Central memory CD8-positive, alpha-beta T cell (primary cell): ENCODE results near the gene RIPK3.
A peak's percentile ranks its signal among the peaks of the same experiment; 100 is the strongest.

Experiments
- ATAC-seq: fragments of 150-1000 bp; cut with Tn5 transposase; replicated peaks from 2 replicates; pipeline ENCODE4 v1.10.0; 2022; ENCODE audit warnings: mild to moderate bottlenecking, moderate FRiP score, moderate number of reproducible peaks; ENCODE audit not compliant: poor library complexity, severe bottlenecking; ENCODE audit errors: extremely low read depth
- DNase-seq, 2 donors: peaks; one replicate each; pipeline ENCODE4 v3.0.0; 2021; ENCODE audit warnings: low spot score in 2 of 2
- H3K27ac Mint-ChIP-seq: one replicate; pipeline ENCODE4 v1.8.0; 2022; ENCODE audit warnings: low read depth, mild to moderate bottlenecking, moderate library complexity, mixed read lengths
- H3K27me3 Mint-ChIP-seq: one replicate; pipeline ENCODE4 v1.8.0; 2022; ENCODE audit warnings: mixed read lengths
- H3K36me3 Mint-ChIP-seq: one replicate; pipeline ENCODE4 v1.8.0; 2022; ENCODE audit warnings: mild to moderate bottlenecking, moderate library complexity, mixed read lengths; ENCODE audit not compliant: insufficient read depth
- H3K4me1 Mint-ChIP-seq: one replicate; pipeline ENCODE4 v1.8.0; 2022; ENCODE audit warnings: mixed read lengths
- H3K4me3 Mint-ChIP-seq: one replicate; pipeline ENCODE4 v1.8.0; 2022; ENCODE audit warnings: mild to moderate bottlenecking, moderate library complexity, mixed read lengths
- H3K9me3 Mint-ChIP-seq: one replicate; pipeline ENCODE4 v1.8.0; 2022; ENCODE audit warnings: mixed read lengths

Gene RIPK3

GRCh38 chr14:24310265-24310645 is 29.5 kb downstream of the RIPK3 start:
- H3K4me3 Mint-ChIP-seq: peak overlapping the region; percentile 76
- H3K4me1 Mint-ChIP-seq: peaks cover 74% of the 10 kb centered on the region
- no peaks in the 10 kb centered on the region for H3K27me3 Mint-ChIP-seq
- DNase-seq (no peak), ATAC-seq (no peak)
- no peaks in the 10 kb centered on the region for H3K9me3 Mint-ChIP-seq
- H3K36me3 Mint-ChIP-seq: peaks cover 21% of the 10 kb centered on the region
- H3K27ac Mint-ChIP-seq: peak overlapping the region; percentile 90

DNA sequence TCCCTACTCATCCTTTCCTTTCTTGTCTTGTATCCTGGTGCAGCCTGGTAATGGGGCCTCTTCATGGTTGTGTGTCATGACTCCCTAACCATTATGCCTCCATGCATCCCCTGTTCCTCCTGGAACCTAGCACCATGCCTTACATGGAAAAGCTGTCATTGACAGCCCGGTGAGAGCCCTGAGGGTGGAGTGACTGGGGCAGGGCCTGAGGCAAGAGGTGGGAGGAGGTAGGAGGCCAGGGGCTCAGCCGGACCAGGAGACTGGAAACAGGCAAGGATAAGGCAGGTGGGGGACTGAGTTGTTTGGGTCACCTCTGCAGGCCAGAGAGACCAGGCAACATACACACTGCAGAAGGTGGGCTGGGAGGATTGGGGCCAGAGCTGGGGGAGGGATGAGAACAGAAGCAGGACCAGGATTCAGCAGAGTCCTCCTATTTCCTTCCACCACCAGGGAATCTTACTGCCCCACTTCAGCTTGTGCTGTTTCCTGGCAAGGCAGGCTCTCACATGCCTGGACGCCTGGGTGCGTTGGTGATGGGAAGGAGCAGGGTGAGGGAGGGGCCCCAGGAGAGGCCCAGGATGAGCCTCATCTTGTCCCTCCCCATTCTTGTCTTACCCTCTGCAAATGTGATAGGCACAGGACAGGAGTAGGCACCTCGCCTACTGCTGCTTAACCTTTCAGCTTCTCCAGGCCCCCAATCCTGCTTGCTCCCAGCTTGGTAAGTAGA is 30.1 kb downstream of the RIPK3 start, which contains the start of gene LTB4R2:
Gene LTB4R2 (plus strand): TSS at position 603 of the 727 bp plus-strand sequence. CDS start 525 bp downstream, outside the sequence.
- Mint-ChIP-seq H3K27ac (peak within 1 kb of the TSS; percentile 90), H3K9me3 (no peaks in the 10 kb centered on the region), H3K4me3 (peak within 1 kb of the TSS; percentile 76), H3K36me3 (peaks cover 27% of the 10 kb centered on the region), H3K27me3 (no peaks in the 10 kb centered on the region), H3K4me1 (peaks cover 74% of the 10 kb centered on the region)
- DNase-seq (no peak), ATAC-seq (no peak)

DNA sequence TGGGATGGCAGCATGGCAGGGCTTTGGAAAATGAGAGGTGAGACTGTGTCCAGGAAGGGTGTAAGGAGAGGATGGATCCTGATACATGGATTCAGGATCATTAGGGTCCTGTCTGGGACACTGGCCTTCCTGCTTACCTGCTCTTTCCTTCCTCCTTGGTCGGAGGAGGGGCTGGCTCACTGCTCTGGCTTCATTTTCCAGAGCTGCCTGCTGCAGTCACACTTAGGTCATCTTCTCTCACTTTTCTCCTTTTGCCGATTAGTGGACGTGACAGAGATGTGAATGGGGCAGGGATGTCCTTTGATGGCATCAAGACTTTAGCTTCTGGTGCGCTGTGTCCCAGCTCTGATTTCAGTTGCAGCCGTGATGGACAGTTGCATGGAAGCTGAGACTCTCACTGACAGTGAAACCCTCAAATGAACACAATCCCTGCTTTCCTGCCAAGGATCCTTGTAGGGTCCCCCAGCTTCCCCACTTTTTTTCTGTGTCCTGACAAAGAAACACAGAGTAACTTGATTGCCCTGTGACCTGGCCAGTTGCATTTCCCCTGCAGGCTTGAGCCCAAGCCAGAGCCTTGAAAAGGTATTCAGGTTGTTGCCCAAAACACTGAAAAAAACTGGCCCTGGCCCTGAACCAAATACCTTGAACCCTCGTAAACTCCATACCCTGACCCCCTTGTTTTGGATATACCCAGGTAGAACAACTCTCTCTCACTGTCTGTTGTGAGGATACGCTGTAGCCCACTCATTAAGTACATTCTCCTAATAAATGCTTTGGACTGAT is 31.3 kb downstream of the RIPK3 start:
- ATAC-seq (no peak), DNase-seq (no peak)
- no peak overlapping the region for H3K4me3 Mint-ChIP-seq
- peaks cover 63% of the 10 kb centered on the region for H3K4me1 Mint-ChIP-seq
- peaks cover 33% of the 10 kb centered on the region for H3K36me3 Mint-ChIP-seq
- H3K27ac Mint-ChIP-seq: peak overlapping the region; percentile 90
- no peaks in the 10 kb centered on the region for H3K9me3 Mint-ChIP-seq
- no peaks in the 10 kb centered on the region for H3K27me3 Mint-ChIP-seq

DNA sequence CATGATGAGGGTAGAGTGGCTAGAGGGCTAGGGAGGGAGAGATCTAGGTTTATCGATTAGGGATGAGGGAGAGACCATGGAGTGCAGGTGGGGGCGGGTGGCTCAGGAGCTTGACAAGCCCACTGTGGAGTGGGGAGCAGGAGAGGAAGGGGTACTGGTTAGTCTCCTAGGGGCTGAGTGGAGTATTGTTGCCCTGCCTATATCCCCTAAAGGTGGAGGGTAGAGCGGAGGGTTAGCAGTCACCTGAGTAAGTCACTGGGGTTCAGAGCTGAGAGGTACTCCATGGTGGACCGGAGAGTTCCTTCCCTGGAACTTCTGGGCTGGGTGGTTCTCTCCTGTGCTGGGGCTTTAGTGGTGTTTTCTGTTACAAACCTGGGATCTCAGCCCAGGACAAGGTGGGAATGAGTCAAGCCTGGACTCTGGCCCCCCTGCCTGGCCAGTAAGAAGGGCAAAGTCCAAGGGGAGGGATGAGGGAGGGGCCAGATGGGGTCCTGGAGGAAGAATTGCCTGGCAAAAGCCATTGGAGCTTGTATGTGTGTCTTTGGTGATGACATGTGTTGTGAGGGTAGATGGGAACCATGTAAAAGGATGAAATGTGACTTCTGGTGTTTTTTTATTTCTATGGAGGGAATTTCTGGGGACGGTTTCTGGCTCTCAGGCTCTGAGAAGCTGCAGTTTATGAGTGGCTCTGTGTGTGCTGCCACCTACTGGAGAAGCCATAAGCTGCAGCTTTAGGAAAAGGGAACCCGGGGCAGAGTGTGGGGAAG is 32.0 kb downstream of the RIPK3 start, which contains the start of gene CIDEB:
Gene CIDEB (minus strand): TSS at position 403 of the 767 bp plus-strand sequence. CDS start 119 bp downstream, at position 284.
- Mint-ChIP-seq H3K27ac (peak within 1 kb of the TSS; percentile 24), H3K4me3 (no peak within 1 kb of the TSS), H3K36me3 (peaks cover 39% of the 10 kb centered on the region), H3K27me3 (no peaks in the 10 kb centered on the region), H3K9me3 (no peaks in the 10 kb centered on the region), H3K4me1 (peaks cover 56% of the 10 kb centered on the region)
- no peak for ATAC-seq
- DNase-seq: peak; percentile 33 to 40

GRCh38 chr14:24307156-24307574 is 32.6 kb downstream of the RIPK3 start:
- ATAC-seq (no peak), DNase-seq (no peak)
- no peak overlapping the region for H3K27ac Mint-ChIP-seq
- H3K4me1 Mint-ChIP-seq: peaks cover 50% of the 10 kb centered on the region
- H3K9me3 Mint-ChIP-seq: no peaks in the 10 kb centered on the region
- no peak overlapping the region for H3K4me3 Mint-ChIP-seq
- no peaks in the 10 kb centered on the region for H3K27me3 Mint-ChIP-seq
- H3K36me3 Mint-ChIP-seq: peaks cover 40% of the 10 kb centered on the region

- no peaks in the 10 kb centered on the region for H3K27me3 Mint-ChIP-seq
- H3K4me3 Mint-ChIP-seq: no peak overlapping the region
- no peak for DNase-seq
- H3K9me3 Mint-ChIP-seq: no peaks in the 10 kb centered on the region
- peaks cover 45% of the 10 kb centered on the region for H3K4me1 Mint-ChIP-seq
- H3K27ac Mint-ChIP-seq: no peak overlapping the region
- peaks cover 52% of the 10 kb centered on the region for H3K36me3 Mint-ChIP-seq
- ATAC-seq: no peak
Measured at GRCh38 chr14:24304019-24304387, 35.8 kb downstream of the RIPK3 start.

- H3K27ac Mint-ChIP-seq: peak overlapping the region; percentile 92
- H3K9me3 Mint-ChIP-seq: no peaks in the 10 kb centered on the region
- peak overlapping the region; percentile 90 for H3K4me3 Mint-ChIP-seq
- peaks cover 50% of the 10 kb centered on the region for H3K4me1 Mint-ChIP-seq
- peaks cover 50% of the 10 kb centered on the region for H3K36me3 Mint-ChIP-seq
- DNase-seq: no peak
- no peak for ATAC-seq
- no peaks in the 10 kb centered on the region for H3K27me3 Mint-ChIP-seq
Measured at GRCh38 chr14:24300326-24300980, 39.3 kb downstream of the RIPK3 start.

GRCh38 chr14:24299255-24300191 is 40.3 kb downstream of the RIPK3 start, which contains the start of the genes DHRS1 and NOP9:
TSS of gene DHRS1 (minus strand) at chr14:24299780. CDS start at chr14:24299106, 674 bp downstream.
TSS of gene NOP9 (plus strand) at chr14:24299850. CDS start at chr14:24299955, 105 bp downstream.
- ATAC-seq: peak; percentile 82
- no peaks in the 10 kb centered on the region for H3K27me3 Mint-ChIP-seq

GRCh38 chr14:24298892-24299254 is 40.9 kb downstream of the RIPK3 start:
- Mint-ChIP-seq H3K36me3 (peaks cover 41% of the 10 kb centered on the region), H3K27ac (peak overlapping the region; percentile 92), H3K4me1 (peaks cover 41% of the 10 kb centered on the region), H3K9me3 (no peaks in the 10 kb centered on the region), H3K27me3 (no peaks in the 10 kb centered on the region), H3K4me3 (peak overlapping the region; percentile 90)
- DNase-seq: no peak
- no peak for ATAC-seq

More at GRCh38 chr14:24299255-24300191, 40.3 kb downstream of the RIPK3 start, which contains the start of the genes DHRS1 and NOP9:
- Mint-ChIP-seq H3K4me3 (peak within 1 kb of the TSS; percentile 90), H3K36me3 (peaks cover 45% of the 10 kb centered on the region), H3K27ac (peak within 1 kb of the TSS; percentile 92), H3K9me3 (no peaks in the 10 kb centered on the region), H3K4me1 (peaks cover 41% of the 10 kb centered on the region)
- peak; percentile 90 to 92 for DNase-seq

- no peak overlapping the region for H3K4me3 Mint-ChIP-seq
- no peak for DNase-seq
- H3K27me3 Mint-ChIP-seq: no peaks in the 10 kb centered on the region
- H3K36me3 Mint-ChIP-seq: peaks cover 32% of the 10 kb centered on the region
- H3K4me1 Mint-ChIP-seq: peaks cover 41% of the 10 kb centered on the region
- no peaks in the 10 kb centered on the region for H3K9me3 Mint-ChIP-seq
- peak overlapping the region; percentile 75 for H3K27ac Mint-ChIP-seq
- ATAC-seq: no peak
Measured at GRCh38 chr14:24297190-24297964, 42.4 kb downstream of the RIPK3 start.
